ENCODE data around the gene TPPP.

Gene TPPP

DNA sequence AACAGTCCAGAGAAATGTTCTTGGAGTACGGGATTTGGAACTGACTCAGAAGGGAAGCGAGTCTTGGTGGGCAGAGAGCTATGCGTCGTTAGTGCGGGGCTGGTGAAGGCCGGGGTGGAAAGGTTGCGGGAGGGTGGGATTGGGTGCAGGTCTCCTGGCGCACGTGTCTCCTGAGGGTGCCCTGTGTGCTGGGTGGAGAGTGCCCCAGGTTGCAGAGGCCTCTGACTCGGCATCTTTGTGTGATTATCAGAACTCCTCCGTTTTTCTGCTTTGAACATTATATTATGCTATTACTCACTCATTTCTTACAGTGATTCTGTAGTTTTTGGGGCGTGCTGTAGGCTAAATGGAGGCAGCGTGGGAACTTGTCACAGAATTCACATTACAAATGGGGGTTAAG, 69.6 kb downstream of the TPPP start:
- peaks cover 83% of the 10 kb centered on the region for H3K36me3 ChIP-seq (ENCODE audit: control insufficient read depth, low read length)
- no peak for TF ChIP-seq EZH2phosphoT487 (IDR thresholded peaks at IDR 0.05; ENCODE audit: borderline replicate concordance, low read length)
- TF ChIP-seq, protein P1, sequence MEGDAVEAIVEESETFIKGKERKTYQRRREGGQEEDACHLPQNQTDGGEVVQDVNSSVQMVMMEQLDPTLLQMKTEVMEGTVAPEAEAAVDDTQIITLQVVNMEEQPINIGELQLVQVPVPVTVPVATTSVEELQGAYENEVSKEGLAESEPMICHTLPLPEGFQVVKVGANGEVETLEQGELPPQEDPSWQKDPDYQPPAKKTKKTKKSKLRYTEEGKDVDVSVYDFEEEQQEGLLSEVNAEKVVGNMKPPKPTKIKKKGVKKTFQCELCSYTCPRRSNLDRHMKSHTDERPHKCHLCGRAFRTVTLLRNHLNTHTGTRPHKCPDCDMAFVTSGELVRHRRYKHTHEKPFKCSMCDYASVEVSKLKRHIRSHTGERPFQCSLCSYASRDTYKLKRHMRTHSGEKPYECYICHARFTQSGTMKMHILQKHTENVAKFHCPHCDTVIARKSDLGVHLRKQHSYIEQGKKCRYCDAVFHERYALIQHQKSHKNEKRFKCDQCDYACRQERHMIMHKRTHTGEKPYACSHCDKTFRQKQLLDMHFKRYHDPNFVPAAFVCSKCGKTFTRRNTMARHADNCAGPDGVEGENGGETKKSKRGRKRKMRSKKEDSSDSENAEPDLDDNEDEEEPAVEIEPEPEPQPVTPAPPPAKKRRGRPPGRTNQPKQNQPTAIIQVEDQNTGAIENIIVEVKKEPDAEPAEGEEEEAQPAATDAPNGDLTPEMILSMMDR (IDR thresholded peaks at IDR 0.05; ENCODE audit: low read depth, low read length, poor library complexity, severe bottlenecking): no peak

GRCh38 chr5:622946-623522, 70.1 kb downstream of the TPPP start:
- Histone ChIP-seq H3K4me1 (ENCODE audit: control insufficient read depth, low read length) (no peaks in the 10 kb centered on the region), H3K36me3 (ENCODE audit: control insufficient read depth, low read length) (peaks cover 85% of the 10 kb centered on the region), H3K79me2 (ENCODE audit: control insufficient read depth, low read length) (peaks cover 7% of the 10 kb centered on the region), H3K4me3 (ENCODE audit: low read length) (no peak overlapping the region), H3K27me3 (ENCODE audit: control insufficient read depth, low read length) (no peaks in the 10 kb centered on the region), H3K27ac (ENCODE audit: low read depth, low read length) (no peak overlapping the region), H3K4me2 (ENCODE audit: low read length) (no peak overlapping the region), H3K9me2 (replicated peaks; ENCODE audit: control insufficient read depth, low read length) (no peaks in the 10 kb centered on the region), H3K9me3 (ENCODE audit: control insufficient read depth, insufficient read depth, low read length) (no peaks in the 10 kb centered on the region), H3F3A (ENCODE audit: control insufficient read depth, insufficient read depth) (no peaks in the 10 kb centered on the region), H4K20me1 (ENCODE audit: control insufficient read depth, insufficient read depth, low read depth, low read length) (no peaks in the 10 kb centered on the region)
- TF ChIP-seq, protein P1 (IDR thresholded peaks at IDR 0.05; ENCODE audit: low read depth, low read length, poor library complexity, severe bottlenecking): no peak
- TF ChIP-seq EZH2phosphoT487 (IDR thresholded peaks at IDR 0.05; ENCODE audit: borderline replicate concordance, low read length): no peak

More for the DNA sequence above, 69.6 kb downstream of the TPPP start:
- H3K4me1 ChIP-seq (ENCODE audit: control insufficient read depth, low read length): no peaks in the 10 kb centered on the region
- H3F3A ChIP-seq (ENCODE audit: control insufficient read depth, insufficient read depth): no peaks in the 10 kb centered on the region
- H3K27me3 ChIP-seq (ENCODE audit: control insufficient read depth, low read length): no peaks in the 10 kb centered on the region
- no peaks in the 10 kb centered on the region for H4K20me1 ChIP-seq (ENCODE audit: control insufficient read depth, insufficient read depth, low read depth, low read length)
- no peaks in the 10 kb centered on the region for H3K9me2 ChIP-seq (replicated peaks; ENCODE audit: control insufficient read depth, low read length)
- H3K9me3 ChIP-seq (ENCODE audit: control insufficient read depth, insufficient read depth, low read length): no peaks in the 10 kb centered on the region
- no peak overlapping the region for H3K27ac ChIP-seq (ENCODE audit: low read depth, low read length)
- H3K79me2 ChIP-seq (ENCODE audit: control insufficient read depth, low read length): peaks cover 3% of the 10 kb centered on the region; the same call in 1 of the 2 replicates
- H3K4me2 ChIP-seq (ENCODE audit: low read length): no peak overlapping the region
- H3K4me3 ChIP-seq (ENCODE audit: low read length): no peak overlapping the region

- Histone ChIP-seq H3K9me3 (ENCODE audit: control insufficient read depth, insufficient read depth, low read length) (no peaks in the 10 kb centered on the region), H3K9me2 (replicated peaks; ENCODE audit: control insufficient read depth, low read length) (no peaks in the 10 kb centered on the region), H3K4me3 (ENCODE audit: low read length) (no peak overlapping the region), H3F3A (ENCODE audit: control insufficient read depth, insufficient read depth) (no peaks in the 10 kb centered on the region), H3K79me2 (ENCODE audit: control insufficient read depth, low read length) (peaks cover 11% of the 10 kb centered on the region), H4K20me1 (ENCODE audit: control insufficient read depth, insufficient read depth, low read depth, low read length) (no peaks in the 10 kb centered on the region), H3K4me1 (ENCODE audit: control insufficient read depth, low read length) (no peaks in the 10 kb centered on the region), H3K4me2 (ENCODE audit: low read length) (no peak overlapping the region), H3K27me3 (ENCODE audit: control insufficient read depth, low read length) (no peaks in the 10 kb centered on the region), H3K27ac (ENCODE audit: low read depth, low read length) (no peak overlapping the region), H3K36me3 (ENCODE audit: control insufficient read depth, low read length) (peaks cover 85% of the 10 kb centered on the region)
- TF ChIP-seq EZH2phosphoT487 (IDR thresholded peaks at IDR 0.05; ENCODE audit: borderline replicate concordance, low read length): no peak
These were observed 70.8 kb downstream of the TPPP start for GRCh38 chr5:622359-622758.

- H3K36me3 ChIP-seq (ENCODE audit: control insufficient read depth, low read length): peaks cover 85% of the 10 kb centered on the region
- no peak overlapping the region for H3K4me3 ChIP-seq (ENCODE audit: low read length)
- no peaks in the 10 kb centered on the region for H3F3A ChIP-seq (ENCODE audit: control insufficient read depth, insufficient read depth)
- H3K9me3 ChIP-seq (ENCODE audit: control insufficient read depth, insufficient read depth, low read length): no peaks in the 10 kb centered on the region
- H3K4me2 ChIP-seq (ENCODE audit: low read length): no peak overlapping the region
- H4K20me1 ChIP-seq (ENCODE audit: control insufficient read depth, insufficient read depth, low read depth, low read length): 0 out of 2 replicates have a peak, but pooled peaks cover 3% of the 10 kb centered on the region
- H3K4me1 ChIP-seq (ENCODE audit: control insufficient read depth, low read length): no peaks in the 10 kb centered on the region
- H3K27me3 ChIP-seq (ENCODE audit: control insufficient read depth, low read length): no peaks in the 10 kb centered on the region
- peaks cover 21% of the 10 kb centered on the region for H3K79me2 ChIP-seq (ENCODE audit: control insufficient read depth, low read length)
- H3K9me2 ChIP-seq (replicated peaks; ENCODE audit: control insufficient read depth, low read length): no peaks in the 10 kb centered on the region
- no peak overlapping the region for H3K27ac ChIP-seq (ENCODE audit: low read depth, low read length)
- TF ChIP-seq, protein P1 (IDR thresholded peaks at IDR 0.05; ENCODE audit: low read depth, low read length, poor library complexity, severe bottlenecking): no peak
- no peak for TF ChIP-seq EZH2phosphoT487 (IDR thresholded peaks at IDR 0.05; ENCODE audit: borderline replicate concordance, low read length)
These were observed 71.8 kb downstream of the TPPP start for GRCh38 chr5:621341-621761.

Data from DOHH2 (cell line).